ENCODE results near the gene MYH11. TPM values are rescaled to one million over a fixed set of nuclear protein-coding genes. Genes with fewer than 3 reads are reported as not detected.

MYH11 gene
- polyA plus RNA-seq, 1 donor (not counting 4 experiments of a cell fraction or from before 2014, with no cell fraction given): not detected

DNA sequence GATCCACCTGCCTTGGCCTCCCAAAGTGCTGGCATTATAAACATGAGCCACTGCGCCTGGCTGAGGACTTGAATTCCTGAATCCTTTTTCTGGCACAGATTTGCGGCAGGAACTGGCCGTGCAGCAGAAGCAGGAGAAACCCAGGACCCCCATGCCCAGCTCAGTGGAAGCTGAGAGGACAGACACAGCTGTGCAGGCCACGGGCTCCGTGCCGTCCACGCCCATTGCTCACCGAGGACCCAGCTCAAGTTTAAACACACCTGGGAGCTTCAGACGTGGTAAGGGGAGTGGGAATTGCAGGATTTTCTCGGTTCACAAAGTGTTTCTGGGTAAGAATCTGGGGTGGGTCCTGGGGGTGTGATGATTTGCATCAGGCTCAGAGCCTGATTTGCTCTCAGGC lies 165.8 kb downstream of the MYH11 start:
- no peak overlapping the region for H3K27ac ChIP-seq (ENCODE audit: control insufficient read depth, insufficient read depth, low read length)
- dilution Hi-C loops (cut with MboI; ENCODE audit: extremely low pct_ligation_motif_present, low sequenced_read_pairs): no loop called here
- H3K9me1 ChIP-seq (ENCODE audit: control insufficient read depth, extremely low read depth, insufficient read depth, low read length): no peaks in the 10 kb centered on the region
- no peaks in the 10 kb centered on the region for H3K9me3 ChIP-seq (ENCODE audit: control insufficient read depth, low read depth, low read length)
- no peak for DNase-seq (ENCODE audit: low read depth, low spot score)
- H4K20me1 ChIP-seq (ENCODE audit: control insufficient read depth, extremely low read depth, insufficient read depth, low read length): no peaks in the 10 kb centered on the region
- no peak overlapping the region for H3K4me2 ChIP-seq (ENCODE audit: control insufficient read depth, extremely low read depth, insufficient read depth, low read depth, low read length)
- no peak overlapping the region for H2AFZ ChIP-seq (ENCODE audit: control insufficient read depth, low read length)
- peaks cover 3% of the 10 kb centered on the region for H3K79me2 ChIP-seq (ENCODE audit: control insufficient read depth, insufficient read depth, low read length)
- no peak overlapping the region for H3K9ac ChIP-seq (ENCODE audit: control insufficient read depth, extremely low read depth, insufficient read depth, low read length)
- no peak overlapping the region for H3K4me3 ChIP-seq (ENCODE audit: control insufficient read depth in 2 of 3, extremely low read depth in 1 of 3, insufficient read depth in 2 of 3, low read depth in 1 of 3, low read length in 3 of 3)
- peaks cover 46 to 53% of the 10 kb centered on the region in 2 experiments for H3K36me3 ChIP-seq (ENCODE audit: control insufficient read depth in 2 of 2, extremely low read depth in 1 of 2, insufficient read depth in 2 of 2, low read length in 2 of 2)
- no peaks in the 10 kb centered on the region for H3K4me1 ChIP-seq (ENCODE audit: control insufficient read depth, extremely low read depth, insufficient read depth, low read length)
- no peaks in the 10 kb centered on the region for H3K27me3 ChIP-seq (ENCODE audit: control insufficient read depth, extremely low read depth, insufficient read depth, low read length)
- FAIRE-seq: no peak
- TF ChIP-seq EZH2 (IDR thresholded peaks at IDR 0.05; ENCODE audit: low read length) (no peak), CTCF (optimal IDR thresholded peaks at IDR 0.05 in 1 of 3, IDR thresholded peaks at IDR 0.05 in 1 of 3, conservative IDR thresholded peaks at IDR 0.05 in 1 of 3; ENCODE audit: extremely low read depth in 1 of 3, insufficient read depth in 2 of 3, low read length in 3 of 3) (no peak)

DNA sequence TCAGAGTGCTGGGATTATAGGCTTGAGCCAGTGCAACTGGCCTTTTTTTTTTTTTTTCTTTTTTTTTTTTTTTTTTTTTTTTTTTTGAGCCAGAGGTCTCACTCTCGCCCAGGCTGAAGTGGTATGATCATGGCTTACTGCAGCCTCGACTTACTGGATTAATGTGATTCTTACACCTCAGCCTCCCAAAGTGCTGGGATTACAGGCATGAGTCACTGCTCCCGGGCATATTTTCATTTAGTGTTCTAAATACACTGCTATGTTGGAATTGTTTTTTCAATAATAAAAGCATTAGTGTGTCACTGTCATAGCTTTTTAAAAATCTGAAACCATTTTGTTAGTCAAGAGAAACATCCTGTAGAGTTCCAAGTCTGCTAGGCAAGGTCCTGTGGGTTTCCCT lies 166.5 kb downstream of the MYH11 start:
- dilution Hi-C loops (cut with MboI; ENCODE audit: extremely low pct_ligation_motif_present, low sequenced_read_pairs): no loop called here
- no peak overlapping the region for H3K9ac ChIP-seq (ENCODE audit: control insufficient read depth, extremely low read depth, insufficient read depth, low read length)
- H3K9me1 ChIP-seq (ENCODE audit: control insufficient read depth, extremely low read depth, insufficient read depth, low read length): no peaks in the 10 kb centered on the region
- no peaks in the 10 kb centered on the region for H3K27me3 ChIP-seq (ENCODE audit: control insufficient read depth, extremely low read depth, insufficient read depth, low read length)
- no peaks in the 10 kb centered on the region for H3K9me3 ChIP-seq (ENCODE audit: control insufficient read depth, low read depth, low read length)
- H3K27ac ChIP-seq (ENCODE audit: control insufficient read depth, insufficient read depth, low read length): no peak overlapping the region
- no peak for TF ChIP-seq CTCF (optimal IDR thresholded peaks at IDR 0.05 in 1 of 3, IDR thresholded peaks at IDR 0.05 in 1 of 3, conservative IDR thresholded peaks at IDR 0.05 in 1 of 3; ENCODE audit: extremely low read depth in 1 of 3, insufficient read depth in 2 of 3, low read length in 3 of 3)
- no peak for TF ChIP-seq EZH2 (IDR thresholded peaks at IDR 0.05; ENCODE audit: low read length)
- no peaks in the 10 kb centered on the region for H3K4me1 ChIP-seq (ENCODE audit: control insufficient read depth, extremely low read depth, insufficient read depth, low read length)
- DNase-seq (ENCODE audit: low read depth, low spot score) (no peak), FAIRE-seq (no peak)
- H4K20me1 ChIP-seq (ENCODE audit: control insufficient read depth, extremely low read depth, insufficient read depth, low read length): no peaks in the 10 kb centered on the region
- peaks cover 45 to 53% of the 10 kb centered on the region in 2 experiments for H3K36me3 ChIP-seq (ENCODE audit: control insufficient read depth in 2 of 2, extremely low read depth in 1 of 2, insufficient read depth in 2 of 2, low read length in 2 of 2)
- H3K4me3 ChIP-seq (ENCODE audit: control insufficient read depth in 2 of 3, extremely low read depth in 1 of 3, insufficient read depth in 2 of 3, low read depth in 1 of 3, low read length in 3 of 3): no peak overlapping the region
- H2AFZ ChIP-seq (ENCODE audit: control insufficient read depth, low read length): no peak overlapping the region
- no peak overlapping the region for H3K4me2 ChIP-seq (ENCODE audit: control insufficient read depth, extremely low read depth, insufficient read depth, low read depth, low read length)
- peaks cover 6% of the 10 kb centered on the region for H3K79me2 ChIP-seq (ENCODE audit: control insufficient read depth, insufficient read depth, low read length)
